PC-9 (cell line): Measurements from ENCODE around the gene MRPL12.

ENCODE experiments used
- CTCF ChIP-seq: fragments of 200-600 bp; sonication (generic); conservative IDR thresholded peaks from 2 replicates; pipeline ENCODE4 v1.6.1; 2017; ENCODE audit warnings: mixed run types, antibody characterized with exemption, mild to moderate bottlenecking, moderate library complexity
- EZH2 ChIP-seq: fragments of 200-600 bp; sonication (generic); IDR thresholded peaks from 2 replicates; pipeline ENCODE4 v1.8.0; 2017; ENCODE audit warnings: antibody characterized with exemption, low read depth

GRCh38 chr17:81660441-81660840 lies 42.7 kb upstream of the MRPL12 start:
- TF ChIP-seq CTCF = no peak
- no peak for TF ChIP-seq EZH2
